GM12801 (cell line): ENCODE measurements around the gene GALNT2.

ENCODE experiments used
- CTCF ChIP-seq: IDR thresholded peaks from one replicate; pipeline ENCODE4 v1.5.1; 2011; ENCODE audit warnings: control low read depth; ENCODE audit not compliant: insufficient read length; ENCODE audit errors: extremely low read depth

Gene GALNT2

GRCh38 chr1:230029244-230029941, 37.6 kb upstream of the GALNT2 start:
- TF ChIP-seq CTCF: no peak

GRCh38 chr1:230030122-230030821, 36.8 kb upstream of the GALNT2 start:
- no peak for TF ChIP-seq CTCF

GRCh38 chr1:230031131-230031530, 35.9 kb upstream of the GALNT2 start:
- TF ChIP-seq CTCF: no peak

- no peak for TF ChIP-seq CTCF
Observed at GRCh38 chr1:230032516-230033281, 34.3 kb upstream of the GALNT2 start.

- no peak for TF ChIP-seq CTCF
Observed at GRCh38 chr1:230037261-230037660, 29.8 kb upstream of the GALNT2 start.

DNA sequence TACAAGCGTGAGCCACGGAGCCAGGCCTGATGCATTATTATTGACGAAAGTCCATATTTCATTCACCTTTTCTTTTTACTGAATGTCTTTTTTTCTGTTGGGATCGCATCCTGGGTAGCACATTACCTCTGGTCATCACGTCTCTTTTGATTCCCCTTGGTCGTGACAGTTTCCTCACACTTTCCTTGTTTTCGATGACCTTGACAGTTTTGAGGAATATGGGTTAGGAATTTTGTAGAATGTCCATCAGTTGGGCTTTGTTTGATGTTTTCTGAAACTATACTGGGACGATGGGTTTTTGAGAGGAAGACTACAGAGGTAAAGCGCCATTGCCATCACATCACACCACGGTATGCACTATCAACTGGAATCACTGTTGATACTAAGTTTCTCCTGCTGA, 26.6 kb upstream of the GALNT2 start:
- no peak for TF ChIP-seq CTCF

- no peak for TF ChIP-seq CTCF
Observed at GRCh38 chr1:230043081-230043480, 24.0 kb upstream of the GALNT2 start.
